IgD-negative memory B cell (primary cell): ENCODE results near the gene TLCD3B. TPM values are rescaled to one million over a fixed set of nuclear protein-coding genes. Genes with fewer than 3 reads are reported as not detected.

ENCODE experiments used
- polyA plus RNA-seq: library from polyadenylated mRNA; unstranded; fragments of 300-500 nt; fragmentation: Illumina TruSeq; gene quantifications from one replicate; pipeline ENCODE4 v1.2.3, GENCODE V29; 2021

Gene TLCD3B
- polyA plus RNA-seq, 1 donor from 2014 or later = not detected

Other genes with a start within 250 kb of the TLCD3B start
- gene KIF22, start 240.5 kb downstream of the TLCD3B start, polyA plus RNA-seq = 34.7 TPM
- 22.9 TPM for gene MAZ, start 224.7 kb downstream of the TLCD3B start, polyA plus RNA-seq
- gene PRRT2, start 219.1 kb downstream of the TLCD3B start, polyA plus RNA-seq = not detected
- gene PAGR1, start 215.1 kb downstream of the TLCD3B start, polyA plus RNA-seq = 59.6 TPM
- gene MVP, start 210.8 kb downstream of the TLCD3B start, polyA plus RNA-seq = 90.3 TPM
- gene CDIPT, start 168.0 kb downstream of the TLCD3B start, polyA plus RNA-seq = 73.8 TPM
- not detected for gene SEZ6L2, start 131.7 kb downstream of the TLCD3B start, polyA plus RNA-seq
- gene ASPHD1, start 130.8 kb downstream of the TLCD3B start, polyA plus RNA-seq = not detected
- 19.2 TPM for gene KCTD13, start 105.0 kb downstream of the TLCD3B start, polyA plus RNA-seq
- gene TMEM219, start 69.2 kb downstream of the TLCD3B start, polyA plus RNA-seq = 171 TPM
- gene TAOK2, start 57.4 kb downstream of the TLCD3B start, polyA plus RNA-seq = 7.6 TPM
- gene HIRIP3, start 35.7 kb downstream of the TLCD3B start, polyA plus RNA-seq = 21.0 TPM
- 6.0 TPM for gene INO80E, start 35.0 kb downstream of the TLCD3B start, polyA plus RNA-seq
- gene DOC2A, start 20.2 kb downstream of the TLCD3B start, polyA plus RNA-seq = not detected
- gene C16orf92, start 8.1 kb downstream of the TLCD3B start, polyA plus RNA-seq = not detected
- 884 TPM for gene ALDOA, start 34.5 kb upstream of the TLCD3B start, polyA plus RNA-seq
- 187 TPM for gene PPP4C, start 44.7 kb upstream of the TLCD3B start, polyA plus RNA-seq
- not detected for gene TBX6, start 60.7 kb upstream of the TLCD3B start, polyA plus RNA-seq
- gene YPEL3, start 64.9 kb upstream of the TLCD3B start, polyA plus RNA-seq = 362 TPM
- gene GDPD3, start 82.3 kb upstream of the TLCD3B start, polyA plus RNA-seq = not detected
- gene MAPK3, start 91.9 kb upstream of the TLCD3B start, polyA plus RNA-seq = 8.6 TPM
- gene CORO1A, start 152.3 kb upstream of the TLCD3B start, polyA plus RNA-seq = 1,353 TPM
- gene BOLA2B, start 162.4 kb upstream of the TLCD3B start, polyA plus RNA-seq = 264 TPM
- 83.5 TPM for gene SLX1A, start 162.6 kb upstream of the TLCD3B start, polyA plus RNA-seq
- 1.9 TPM for gene SULT1A3, start 168.0 kb upstream of the TLCD3B start, polyA plus RNA-seq
- 1.3 TPM for gene NPIPB13, start 217.2 kb upstream of the TLCD3B start, polyA plus RNA-seq